SH-SY5Y (cell line): ENCODE measurements around the gene PSD2.

Experiments used
- GATA2 ChIP-seq: IDR thresholded peaks from 2 replicates; pipeline ENCODE4 v1.6.1; 2011; ENCODE audit warnings: mild to moderate bottlenecking, low read depth, low read length
- GATA3 ChIP-seq: IDR thresholded peaks from 2 replicates; pipeline ENCODE4 v1.6.1; 2011; ENCODE audit warnings: low read depth, mild to moderate bottlenecking, low read length, moderate library complexity

- TF ChIP-seq GATA2 (no peak), GATA3 (no peak)
Observed at GRCh38 chr5:139747583-139748504, 47.8 kb upstream of the PSD2 start.
